ENCODE data around the gene TMEM236. TPM values are rescaled to one million over a fixed set of nuclear protein-coding genes. Genes with fewer than 3 reads are reported as not detected.

The TMEM236 gene
- polyA plus RNA-seq, 1 donor (not counting 4 experiments of a cell fraction or from before 2014, with no cell fraction given) = 0.13 TPM

DNA sequence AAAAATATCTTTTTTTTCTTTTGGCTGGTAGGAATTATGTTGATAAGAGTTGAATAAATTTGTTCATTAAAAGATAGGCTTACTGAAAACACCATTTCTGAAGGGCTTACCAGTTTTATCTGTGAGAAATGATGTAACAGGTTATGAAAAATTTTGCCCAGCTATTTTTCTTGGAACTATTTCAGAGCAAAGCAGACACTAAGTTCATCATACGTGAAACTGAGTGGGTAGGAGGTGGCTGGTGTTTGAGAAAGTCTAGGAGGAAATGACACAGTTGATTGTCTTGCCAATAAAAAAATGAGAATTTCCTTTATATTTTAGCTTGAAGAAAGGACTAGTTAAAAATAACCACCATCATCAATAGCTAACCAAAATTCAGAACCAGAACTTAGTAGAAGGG lies 51.0 kb downstream of the TMEM236 start:
- Histone ChIP-seq H2AFZ (ENCODE audit: control insufficient read depth, low read length) (no peak overlapping the region), H3K79me2 (ENCODE audit: control insufficient read depth, insufficient read depth, low read length) (no peaks in the 10 kb centered on the region), H3K27me3 (ENCODE audit: control insufficient read depth, extremely low read depth, insufficient read depth, low read length) (no peaks in the 10 kb centered on the region), H3K9ac (ENCODE audit: control insufficient read depth, extremely low read depth, insufficient read depth, low read length) (no peak overlapping the region), H3K4me1 (ENCODE audit: control insufficient read depth, extremely low read depth, insufficient read depth, low read length) (no peaks in the 10 kb centered on the region), H3K4me3 (ENCODE audit: control insufficient read depth in 2 of 3, extremely low read depth in 1 of 3, insufficient read depth in 2 of 3, low read depth in 1 of 3, low read length in 3 of 3) (no peak overlapping the region), H4K20me1 (ENCODE audit: control insufficient read depth, extremely low read depth, insufficient read depth, low read length) (no peaks in the 10 kb centered on the region), H3K27ac (ENCODE audit: control insufficient read depth, insufficient read depth, low read length) (no peak overlapping the region), H3K36me3 (ENCODE audit: control insufficient read depth in 2 of 2, extremely low read depth in 1 of 2, insufficient read depth in 2 of 2, low read length in 2 of 2) (no peaks in the 10 kb centered on the region), H3K9me3 (ENCODE audit: control insufficient read depth, low read depth, low read length) (no peaks in the 10 kb centered on the region), H3K4me2 (ENCODE audit: control insufficient read depth, extremely low read depth, insufficient read depth, low read depth, low read length) (no peak overlapping the region), H3K9me1 (ENCODE audit: control insufficient read depth, extremely low read depth, insufficient read depth, low read length) (no peaks in the 10 kb centered on the region)
- dilution Hi-C loops (cut with MboI; ENCODE audit: extremely low pct_ligation_motif_present, low sequenced_read_pairs) = no loop called here
- TF ChIP-seq EZH2 (IDR thresholded peaks at IDR 0.05; ENCODE audit: low read length) = no peak
- TF ChIP-seq, protein P1, sequence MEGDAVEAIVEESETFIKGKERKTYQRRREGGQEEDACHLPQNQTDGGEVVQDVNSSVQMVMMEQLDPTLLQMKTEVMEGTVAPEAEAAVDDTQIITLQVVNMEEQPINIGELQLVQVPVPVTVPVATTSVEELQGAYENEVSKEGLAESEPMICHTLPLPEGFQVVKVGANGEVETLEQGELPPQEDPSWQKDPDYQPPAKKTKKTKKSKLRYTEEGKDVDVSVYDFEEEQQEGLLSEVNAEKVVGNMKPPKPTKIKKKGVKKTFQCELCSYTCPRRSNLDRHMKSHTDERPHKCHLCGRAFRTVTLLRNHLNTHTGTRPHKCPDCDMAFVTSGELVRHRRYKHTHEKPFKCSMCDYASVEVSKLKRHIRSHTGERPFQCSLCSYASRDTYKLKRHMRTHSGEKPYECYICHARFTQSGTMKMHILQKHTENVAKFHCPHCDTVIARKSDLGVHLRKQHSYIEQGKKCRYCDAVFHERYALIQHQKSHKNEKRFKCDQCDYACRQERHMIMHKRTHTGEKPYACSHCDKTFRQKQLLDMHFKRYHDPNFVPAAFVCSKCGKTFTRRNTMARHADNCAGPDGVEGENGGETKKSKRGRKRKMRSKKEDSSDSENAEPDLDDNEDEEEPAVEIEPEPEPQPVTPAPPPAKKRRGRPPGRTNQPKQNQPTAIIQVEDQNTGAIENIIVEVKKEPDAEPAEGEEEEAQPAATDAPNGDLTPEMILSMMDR (optimal IDR thresholded peaks at IDR 0.05 in 1 of 3, IDR thresholded peaks at IDR 0.05 in 1 of 3, conservative IDR thresholded peaks at IDR 0.05 in 1 of 3; ENCODE audit: extremely low read depth in 1 of 3, insufficient read depth in 2 of 3, low read length in 3 of 3) = no peak
- FAIRE-seq = no peak
- DNase-seq (ENCODE audit: low read depth, low spot score) = no peak

DNA sequence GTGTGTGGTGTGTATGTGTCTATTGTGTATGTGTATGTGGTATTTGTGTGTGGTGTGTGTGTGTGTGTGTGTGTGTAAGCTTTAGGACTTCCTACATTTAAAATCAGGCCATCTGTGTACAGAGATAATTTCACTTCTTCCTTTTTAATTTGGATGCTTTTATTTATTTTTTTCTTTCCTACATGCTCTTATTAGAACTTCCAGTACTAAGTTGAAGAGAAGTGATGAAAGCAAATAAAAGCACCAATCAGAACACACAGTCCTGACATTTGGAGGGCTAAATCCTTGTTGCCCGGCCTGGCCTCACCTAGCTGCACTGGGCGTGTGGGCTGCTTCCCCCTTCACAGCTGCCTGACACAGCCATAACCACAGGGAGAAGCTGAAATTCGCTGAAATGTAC lies 53.3 kb downstream of the TMEM236 start:
- H3K4me1 ChIP-seq (ENCODE audit: control insufficient read depth, extremely low read depth, insufficient read depth, low read length) = no peaks in the 10 kb centered on the region
- no peaks in the 10 kb centered on the region for H3K27me3 ChIP-seq (ENCODE audit: control insufficient read depth, extremely low read depth, insufficient read depth, low read length)
- no peak overlapping the region for H3K9ac ChIP-seq (ENCODE audit: control insufficient read depth, extremely low read depth, insufficient read depth, low read length)
- H3K27ac ChIP-seq (ENCODE audit: control insufficient read depth, insufficient read depth, low read length) = no peak overlapping the region
- H3K4me2 ChIP-seq (ENCODE audit: control insufficient read depth, extremely low read depth, insufficient read depth, low read depth, low read length) = no peak overlapping the region
- H4K20me1 ChIP-seq (ENCODE audit: control insufficient read depth, extremely low read depth, insufficient read depth, low read length) = no peaks in the 10 kb centered on the region
- FAIRE-seq (no peak), DNase-seq (ENCODE audit: low read depth, low spot score) (no peak)
- no peaks in the 10 kb centered on the region for H3K9me3 ChIP-seq (ENCODE audit: control insufficient read depth, low read depth, low read length)
- H3K9me1 ChIP-seq (ENCODE audit: control insufficient read depth, extremely low read depth, insufficient read depth, low read length) = no peaks in the 10 kb centered on the region
- dilution Hi-C loops (cut with MboI; ENCODE audit: extremely low pct_ligation_motif_present, low sequenced_read_pairs) = no loop called here
- no peak for TF ChIP-seq EZH2 (IDR thresholded peaks at IDR 0.05; ENCODE audit: low read length)
- TF ChIP-seq, protein P1 (optimal IDR thresholded peaks at IDR 0.05 in 1 of 3, IDR thresholded peaks at IDR 0.05 in 1 of 3, conservative IDR thresholded peaks at IDR 0.05 in 1 of 3; ENCODE audit: extremely low read depth in 1 of 3, insufficient read depth in 2 of 3, low read length in 3 of 3) = no peak
- no peak overlapping the region for H2AFZ ChIP-seq (ENCODE audit: control insufficient read depth, low read length)
- no peak overlapping the region for H3K4me3 ChIP-seq (ENCODE audit: control insufficient read depth in 2 of 3, extremely low read depth in 1 of 3, insufficient read depth in 2 of 3, low read depth in 1 of 3, low read length in 3 of 3)
- H3K79me2 ChIP-seq (ENCODE audit: control insufficient read depth, insufficient read depth, low read length) = no peaks in the 10 kb centered on the region
- no peaks in the 10 kb centered on the region for H3K36me3 ChIP-seq (ENCODE audit: control insufficient read depth in 2 of 2, extremely low read depth in 1 of 2, insufficient read depth in 2 of 2, low read length in 2 of 2)
